GM23338 (cell line): ENCODE measurements around the gene TENT5C. TPM values are rescaled to one million over a fixed set of nuclear protein-coding genes. Genes with fewer than 3 reads are reported as not detected.

ENCODE experiments used
- ATAC-seq: fragments of 200-7000 bp; cut with Tn5 transposase; 3 replicates; pipeline ENCODE4 v1.9.1; 2020
- DNase-seq: peaks from one replicate; pipeline ENCODE4 v3.0.0-alpha.2; 2015; ENCODE audit warnings: low spot score
- H2AFZ ChIP-seq: fragments of 200-600 bp; sonication (generic); 2 replicates; pipeline ENCODE4 v1.8.0; 2016; ENCODE audit warnings: antibody characterized with exemption, mild to moderate bottlenecking, moderate library complexity
- H3F3A ChIP-seq: fragments of 200-600 bp; sonication (generic); replicated peaks from 2 replicates; pipeline ENCODE4 v1.8.0; 2017; ENCODE audit warnings: antibody characterized with exemption, mixed run types, low read depth
- H3K27ac ChIP-seq: fragments of 200-600 bp; sonication (generic); 2 replicates; pipeline ENCODE4 v1.6.1; 2016; ENCODE audit warnings: low read depth
- H3K27me3 ChIP-seq: fragments of 200-600 bp; sonication (generic); 2 replicates; pipeline ENCODE4 v1.8.0; 2016; ENCODE audit warnings: mild to moderate bottlenecking, mixed run types, moderate library complexity; ENCODE audit not compliant: insufficient read depth
- H3K36me3 ChIP-seq: fragments of 200-600 bp; sonication (generic); 2 replicates; pipeline ENCODE4 v1.8.0; 2016; ENCODE audit warnings: mild to moderate bottlenecking; ENCODE audit not compliant: insufficient read depth
- H3K4me1 ChIP-seq: fragments of 200-600 bp; sonication (generic); 2 replicates; pipeline ENCODE4 v1.8.0; 2016; ENCODE audit warnings: mild to moderate bottlenecking, moderate library complexity; ENCODE audit not compliant: insufficient read depth
- H3K4me2 ChIP-seq: fragments of 200-600 bp; sonication (generic); 2 replicates; pipeline ENCODE4 v1.7.1; 2017; ENCODE audit warnings: mixed run types
- H3K4me3 ChIP-seq: fragments of 200-600 bp; sonication (generic); 2 replicates; pipeline ENCODE4 v1.6.1; 2016; ENCODE audit warnings: mixed run types
- H3K79me2 ChIP-seq: fragments of 200-600 bp; sonication (generic); replicated peaks from 2 replicates; pipeline ENCODE4 v1.8.0; 2017; ENCODE audit warnings: mild to moderate bottlenecking; ENCODE audit not compliant: insufficient read depth
- H3K9me2 ChIP-seq: fragments of 200-600 bp; sonication (generic); 2 replicates; pipeline ENCODE4 v1.8.0; 2017; ENCODE audit not compliant: insufficient read depth
- H4K20me1 ChIP-seq: fragments of 200-600 bp; sonication (generic); replicated peaks from 2 replicates; pipeline ENCODE4 v1.8.0; 2017; ENCODE audit warnings: mild to moderate bottlenecking; ENCODE audit not compliant: insufficient read depth
- H3K27ac Mint-ChIP-seq: 2 replicates; pipeline ENCODE4 v1.8.0; 2020; ENCODE audit warnings: inconsistent platforms, mild to moderate bottlenecking, moderate library complexity, mixed read lengths
- H3K27me3 Mint-ChIP-seq: 3 replicates; pipeline ENCODE4 v1.8.0; 2022; ENCODE audit warnings: low read depth, mild to moderate bottlenecking, moderate library complexity, mixed read lengths, inconsistent platforms; ENCODE audit not compliant: insufficient read depth, poor library complexity
- H3K36me3 Mint-ChIP-seq: 3 replicates; pipeline ENCODE4 v1.8.0; 2021; ENCODE audit warnings: low read depth, mild to moderate bottlenecking, inconsistent platforms, moderate library complexity, mixed read lengths
- H3K4me1 Mint-ChIP-seq: 3 replicates; pipeline ENCODE4 v1.8.0; 2020; ENCODE audit warnings: mild to moderate bottlenecking, inconsistent platforms, mixed read lengths
- H3K4me3 Mint-ChIP-seq: 3 replicates; pipeline ENCODE4 v1.8.0; 2021; ENCODE audit warnings: moderate library complexity, mild to moderate bottlenecking, inconsistent platforms, mixed read lengths
- H3K9me3 Mint-ChIP-seq: 3 replicates; pipeline ENCODE4 v1.8.0; 2020; ENCODE audit warnings: moderate library complexity, mild to moderate bottlenecking, inconsistent platforms, mixed read lengths
- CREB1 ChIP-seq: fragments of 250-450 bp; sonication (Bioruptor Pico); IDR thresholded peaks from 2 replicates; pipeline ENCODE4 v1.5.0; 2020; ENCODE audit warnings: low read depth, mild to moderate bottlenecking, moderate library complexity
- CTCF ChIP-seq, 2 experiments: fragments of 200-600 bp in 1 of 2; sonication (generic) in 1 of 2; conservative IDR thresholded peaks; 2 replicates each; pipeline versions ENCODE4 v1.5.1 to v1.6.1; 2016 to 2017; ENCODE audit warnings: antibody characterized with exemption in 2 of 2, low read depth in 2 of 2, mild to moderate bottlenecking in 2 of 2, moderate library complexity in 1 of 2
- ETS1 ChIP-seq: IDR thresholded peaks from 2 replicates; pipeline ENCODE4 v1.6.1; 2016; ENCODE audit warnings: antibody characterized with exemption
- EZH2 ChIP-seq: fragments of 200-600 bp; sonication (generic); IDR thresholded peaks from one replicate; pipeline ENCODE4 v1.8.0; 2017; ENCODE audit warnings: antibody characterized with exemption, mild to moderate bottlenecking, low read depth; ENCODE audit not compliant: unreplicated experiment
- EZH2phosphoT487 ChIP-seq: fragments of 200-600 bp; sonication (generic); IDR thresholded peaks from one replicate; pipeline ENCODE4 v1.8.1; 2018; ENCODE audit warnings: antibody characterized with exemption; ENCODE audit not compliant: unreplicated experiment
- JUNB ChIP-seq: IDR thresholded peaks from one replicate; pipeline ENCODE4 v1.6.1; 2016; ENCODE audit warnings: antibody characterized with exemption; ENCODE audit not compliant: unreplicated experiment
- NANOG ChIP-seq: IDR thresholded peaks from 2 replicates; pipeline ENCODE4 v1.6.1; 2016; ENCODE audit warnings: antibody characterized with exemption, borderline replicate concordance
- POLR2AphosphoS5 ChIP-seq: IDR thresholded peaks from 2 replicates; pipeline ENCODE4 v1.6.1; 2016; ENCODE audit warnings: antibody characterized with exemption, low read depth
- REST ChIP-seq: IDR thresholded peaks from one replicate; pipeline ENCODE4 v1.6.1; 2018; ENCODE audit warnings: antibody characterized with exemption; ENCODE audit not compliant: unreplicated experiment
- STAT1 ChIP-seq: IDR thresholded peaks from one replicate; pipeline ENCODE4 v1.6.1; 2016; ENCODE audit warnings: antibody characterized with exemption; ENCODE audit not compliant: unreplicated experiment
- ZNF114 ChIP-seq: fragments of 250-450 bp; sonication (Bioruptor Pico); IDR thresholded peaks from 2 replicates; pipeline ENCODE4 v1.5.0; 2020; ENCODE audit warnings: mild to moderate bottlenecking, moderate library complexity
- ZNF331 ChIP-seq: fragments of 250-450 bp; sonication (Bioruptor Pico); IDR thresholded peaks from 2 replicates; pipeline ENCODE4 v1.5.0; 2020; ENCODE audit warnings: low read depth, mild to moderate bottlenecking, moderate library complexity
- ZNF462 ChIP-seq: fragments of 250-450 bp; sonication (Bioruptor Pico); IDR thresholded peaks from 2 replicates; pipeline ENCODE4 v1.5.0; 2020; ENCODE audit warnings: mild to moderate bottlenecking, moderate library complexity
- polyA plus RNA-seq: library from polyadenylated mRNA; unstranded; fragments of >200 nt; fragmentation: Nextera tagmentation; extraction: Ambion mirVana; gene quantifications from 2 replicates; pipeline ENCODE4 v1.2.1, GENCODE V29; 2016
- total RNA-seq: library from RNA; depleted of rRNA; stranded (reverse); fragments of >200 nt; shearing (Covaris generic); gene quantifications from 2 replicates; pipeline ENCODE4 v1.2.3, GENCODE V29; 2014

The TENT5C gene
- total and polyA plus RNA-seq, 2 experiments from 2014 or later: 0.23 to 0.80 TPM

GRCh38 chr1:117592155-117592554 is 13.7 kb upstream of the TENT5C start:
- Histone ChIP-seq H3K9me2 (no peaks in the 10 kb centered on the region), H3K27ac (no peak overlapping the region), H3K4me1 (no peaks in the 10 kb centered on the region), H3K79me2 (no peaks in the 10 kb centered on the region), H3K27me3 (no peaks in the 10 kb centered on the region), H3F3A (no peaks in the 10 kb centered on the region), H3K4me3 (no peak overlapping the region), H2AFZ (no peak overlapping the region), H3K36me3 (no peaks in the 10 kb centered on the region), H4K20me1 (no peaks in the 10 kb centered on the region), H3K4me2 (no peak overlapping the region)
- peaks cover 4% of the 10 kb centered on the region; the same call in 2 of the 3 replicates for H3K4me1 Mint-ChIP-seq
- H3K27ac Mint-ChIP-seq: no peak overlapping the region
- no peak for TF ChIP-seq ZNF462
- no peak for TF ChIP-seq NANOG
- TF ChIP-seq ZNF331: no peak
- no peak for TF ChIP-seq JUNB
- no peak for TF ChIP-seq CTCF (conservative IDR thresholded peaks at IDR 0.05; ENCODE audit: low read depth in 2 of 2)
- no peak for TF ChIP-seq ETS1
- no peak for TF ChIP-seq POLR2AphosphoS5
- TF ChIP-seq STAT1: no peak
- no peak for TF ChIP-seq REST
- no peak for TF ChIP-seq EZH2phosphoT487
- no peak for TF ChIP-seq ZNF114 (CRISPR knock-in tag)
- TF ChIP-seq EZH2: no peak
- TF ChIP-seq CREB1 (CRISPR knock-in tag): no peak
- H3K4me3 Mint-ChIP-seq: no peak overlapping the region
- H3K27me3 Mint-ChIP-seq: peaks cover 3% of the 10 kb centered on the region
- no peaks in the 10 kb centered on the region for H3K36me3 Mint-ChIP-seq
- ATAC-seq: no peak
- no peak for DNase-seq
- H3K9me3 Mint-ChIP-seq: no peaks in the 10 kb centered on the region
